HepG2 (cell line): ENCODE measurements around the gene PARD3. TPM values are rescaled to one million over a fixed set of nuclear protein-coding genes. Genes with fewer than 3 reads are reported as not detected.

Experiments
- ATAC-seq: fragments of 200-7000 bp; cut with Tn5 transposase; 3 replicates; pipeline ENCODE4 v1.9.1; 2020; ENCODE audit warnings: mild to moderate bottlenecking, moderate library complexity
- BruUV-seq: library from RNA; stranded (reverse); fragments of 400-500 nt; replicated peaks from 2 replicates; lab custom pipeline; 2021; lab: Mats Ljungman, UMichigan
- CTCF ChIA-PET: fragments of 300-600 bp; formaldehyde crosslinking; extraction: SDS; loops from one replicate; lab custom pipeline; 2021; ENCODE audit warnings: low total read pairs, inconsistent platforms, low intra/inter-chr PET ratio; lab: Yijun Ruan, JAX
- POLR2A ChIA-PET: fragments of 350-600 bp; sonication (Branson Sonifier 250); formaldehyde crosslinking; loops from one replicate; lab custom pipeline; 2020; ENCODE audit warnings: antibody characterized with exemption, inconsistent platforms; lab: Yijun Ruan, JAX
- DNase-seq: peaks from one replicate; pipeline ENCODE4 v3.0.0-alpha.2; 2015; ENCODE audit warnings: low spot score
- FAIRE-seq: peaks from 3 replicates; lab custom pipeline; 2011; peaks lifted over from hg19 to GRCh38; lab: Jason Lieb, UNC
- H2AFZ ChIP-seq: one replicate; pipeline ENCODE4 v1.6.1; 2011; ENCODE audit warnings: low read length, inconsistent platforms
- H3K27ac ChIP-seq: fragments of 300-600 bp; 3 replicates; pipeline ENCODE4 v1.8.0; 2011; ENCODE audit warnings: mixed run types, mild to moderate bottlenecking, mixed read lengths, low read length, inconsistent platforms; ENCODE audit not compliant: insufficient read depth; ENCODE audit errors: extremely low read length
- H3K27me3 ChIP-seq, 2 experiments: fragments of 200-600 bp in 1 of 2; 2 replicates in 1 of 2; 3 replicates in 1 of 2; pipeline versions ENCODE4 v1.6.0 to v1.8.0; 2011; ENCODE audit warnings: low read length in 2 of 2, mild to moderate bottlenecking in 2 of 2, moderate library complexity in 2 of 2, inconsistent platforms in 1 of 2; ENCODE audit not compliant: insufficient read depth in 2 of 2, control insufficient read depth in 1 of 2
- H3K36me3 ChIP-seq, 2 experiments: fragments of 200-600 bp in 1 of 2; replicated peaks in 1 of 2; 2 replicates in 1 of 2; 3 replicates in 1 of 2; pipeline versions ENCODE4 v1.5.1 to v1.8.0; 2011; ENCODE audit warnings: low read length in 2 of 2, inconsistent platforms in 1 of 2; ENCODE audit not compliant: insufficient read depth in 2 of 2, control insufficient read depth in 1 of 2
- H3K4me1 ChIP-seq: 2 replicates; pipeline ENCODE4 v1.5.1; 2012; ENCODE audit warnings: low read length, inconsistent platforms; ENCODE audit not compliant: insufficient read depth
- H3K4me2 ChIP-seq: 2 replicates; pipeline ENCODE4 v1.6.0; 2011; ENCODE audit warnings: low read depth, low read length, inconsistent platforms
- H3K4me3 ChIP-seq, 3 experiments: fragments of 200-600 bp in 1 of 3; sonication (generic), shearing (Covaris generic) in 1 of 3; replicated peaks in 1 of 3; 2 replicates each; pipeline ENCODE4 v1.5.1; 2011 to 2016; ENCODE audit warnings: low read length in 3 of 3, inconsistent platforms in 2 of 3, low read depth in 2 of 3, mild to moderate bottlenecking in 2 of 3, control low read depth in 1 of 3, mixed read lengths in 1 of 3; ENCODE audit not compliant: insufficient read depth in 1 of 3
- H3K79me2 ChIP-seq: one replicate; pipeline ENCODE4 v1.6.1; 2011; ENCODE audit warnings: low read length, inconsistent platforms; ENCODE audit not compliant: insufficient read depth
- H3K9ac ChIP-seq: 2 replicates; pipeline ENCODE4 v1.6.0; 2011; ENCODE audit warnings: mild to moderate bottlenecking, low read depth, low read length, inconsistent platforms; ENCODE audit not compliant: insufficient read depth
- H3K9me3 ChIP-seq: 2 replicates; pipeline ENCODE4 v1.5.1; 2012; ENCODE audit warnings: mild to moderate bottlenecking, low read length
- H4K20me1 ChIP-seq: 2 replicates; pipeline ENCODE4 v1.6.0; 2011; ENCODE audit warnings: inconsistent platforms, mild to moderate bottlenecking, low read length, moderate library complexity; ENCODE audit not compliant: insufficient read depth
- AGO1 ChIP-seq: fragments of 200-400 bp; formaldehyde crosslinking; IDR thresholded peaks from 2 replicates; pipeline ENCODE4 v1.6.1; 2017; ENCODE audit warnings: mild to moderate bottlenecking, low read depth, low read length, moderate library complexity; ENCODE audit not compliant: poor library complexity, severe bottlenecking
- DR1 ChIP-seq: sonication (generic); formaldehyde crosslinking; IDR thresholded peaks from 2 replicates; pipeline ENCODE4 v1.8.0; 2021; ENCODE audit warnings: mild to moderate bottlenecking, missing genetic modification reagents, inconsistent platforms
- ELF1 ChIP-seq: sonication (generic); formaldehyde crosslinking; IDR thresholded peaks from 2 replicates; pipeline ENCODE4 v1.4.0; 2020; ENCODE audit warnings: missing genetic modification reagents
- KDM3A ChIP-seq: IDR thresholded peaks from 2 replicates; pipeline ENCODE4 v1.6.1; 2018; ENCODE audit warnings: low read depth, missing compliant biosample characterization
- NBN ChIP-seq: fragments of 450-650 bp; conservative IDR thresholded peaks from 2 replicates; pipeline ENCODE4 v1.6.1; 2017
- PAF1 ChIP-seq: IDR thresholded peaks from 2 replicates; pipeline ENCODE4 v1.6.1; 2016; ENCODE audit warnings: missing genetic modification reagents, missing compliant biosample characterization
- PRMT3 ChIP-seq: sonication (generic); formaldehyde crosslinking; IDR thresholded peaks from 2 replicates; pipeline ENCODE4 v1.8.1; 2022; ENCODE audit warnings: low read depth, mild to moderate bottlenecking, moderate library complexity, missing genetic modification reagents, borderline replicate concordance
- SALL2 ChIP-seq: sonication (generic); formaldehyde crosslinking; IDR thresholded peaks from 2 replicates; pipeline ENCODE4 v1.8.1; 2023; ENCODE audit warnings: mild to moderate bottlenecking, missing genetic modification reagents, inconsistent platforms
- ZBTB21 ChIP-seq: sonication (generic); formaldehyde crosslinking; IDR thresholded peaks from 2 replicates; pipeline ENCODE4 v1.4.0; 2020; ENCODE audit warnings: missing genetic modification reagents
- ZNF414 ChIP-seq: sonication (generic); formaldehyde crosslinking; IDR thresholded peaks from 2 replicates; pipeline ENCODE4 v1.5.0; 2020; ENCODE audit warnings: missing genetic modification reagents
- ZNF790 ChIP-seq: sonication (generic); formaldehyde crosslinking; IDR thresholded peaks from 2 replicates; pipeline ENCODE4 v1.8.0; 2022; ENCODE audit warnings: missing genetic modification reagents, mild to moderate bottlenecking, borderline replicate concordance
- ZNF792 ChIP-seq: IDR thresholded peaks from 2 replicates; pipeline ENCODE4 v1.6.1; 2016
- WGBS: methylation state at CpG from one replicate; pipeline ENCODE4 v1.1.6; 2017; ENCODE audit warnings: low lambda C conversion rate; 5-methylcytosine and 5-hydroxymethylcytosine counted together
- in situ Hi-C: cut with HindIII; loops from 2 replicates; pipeline ENCODE4 v1.10.0; 2017; ENCODE audit warnings: low pct_unique_long_range_greater_than_20kb; ENCODE audit not compliant: extremely low pct_ligation_motif_present
- intact Hi-C: fragments of 100-400 bp; cut with micrococcal nuclease; formaldehyde crosslinking; loops from one replicate; pipeline ENCODE4 v1.10.0; 2022; ENCODE audit not compliant: unreplicated experiment
- polyA plus RNA-seq, 8 experiments: library from polyadenylated mRNA; depleted of rRNA in 3 of 8; stranded (reverse) in 7 of 8; unstranded in 1 of 8; fragments of >200 nt; fragmentation: Illumina TruSeq in 4 of 8; extraction: Trizol in 4 of 8; gene quantifications; 2 replicates each; pipeline versions ENCODE4 v1.2.1 to v1.2.3, GENCODE V29; 2011 to 2016; ENCODE audit warnings: low read depth in 4 of 8, missing spikeins in 1 of 8, mixed read lengths in 1 of 8; ENCODE audit not compliant: insufficient read depth in 1 of 8
- total RNA-seq, 5 experiments: library from RNA; depleted of rRNA; stranded (reverse); fragments of >200 nt; fragmentation: Illumina TruSeq; extraction: Trizol; gene quantifications; 2 replicates each; pipeline ENCODE4 v1.2.3, GENCODE V29; 2016; ENCODE audit warnings: low read depth in 1 of 5
- TF ChIP-seq, protein P1 (sequence below): sonication (generic); formaldehyde crosslinking; conservative IDR thresholded peaks from 2 replicates; pipeline ENCODE4 v1.4.0; 2020; ENCODE audit warnings: mild to moderate bottlenecking, missing genetic modification reagents, moderate library complexity

The PARD3 gene
- total and polyA plus RNA-seq, 2 of the 13 experiments (the other 11 are each of a cell fraction or from before 2014, with no cell fraction given) = 40.9 to 60.0 TPM

DNA sequence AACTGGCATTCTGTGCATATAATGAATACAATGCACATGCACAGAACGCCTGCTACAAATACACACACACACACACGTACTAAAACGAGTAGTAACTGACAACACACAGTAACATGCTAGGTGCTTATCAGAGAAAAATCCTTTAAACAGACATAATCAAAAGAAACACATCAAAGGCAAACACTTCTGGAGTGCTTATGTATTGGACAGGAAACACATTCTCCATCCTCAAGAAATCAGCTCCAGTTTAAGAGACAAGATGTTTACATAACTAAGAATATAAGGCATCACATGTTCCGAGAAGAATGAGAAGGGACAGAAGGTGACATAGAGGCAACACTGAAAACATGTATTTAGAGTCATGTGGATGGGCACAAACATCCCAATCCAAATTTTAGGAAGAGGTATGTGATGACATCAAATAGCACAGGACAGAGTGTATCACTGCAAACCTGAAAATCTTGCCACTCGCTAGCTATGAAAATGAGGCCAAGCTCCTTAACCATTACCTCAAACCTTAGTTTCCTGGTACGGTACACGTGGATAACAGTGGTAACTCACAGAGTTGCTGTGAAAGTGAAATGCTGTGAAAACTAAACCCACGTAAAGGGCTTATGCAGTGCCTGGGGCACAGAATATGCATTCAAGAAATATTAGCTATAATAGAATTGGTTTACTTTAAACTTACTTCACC, 619.6 kb downstream of the PARD3 start (continued):
- TF ChIP-seq, protein P1, sequence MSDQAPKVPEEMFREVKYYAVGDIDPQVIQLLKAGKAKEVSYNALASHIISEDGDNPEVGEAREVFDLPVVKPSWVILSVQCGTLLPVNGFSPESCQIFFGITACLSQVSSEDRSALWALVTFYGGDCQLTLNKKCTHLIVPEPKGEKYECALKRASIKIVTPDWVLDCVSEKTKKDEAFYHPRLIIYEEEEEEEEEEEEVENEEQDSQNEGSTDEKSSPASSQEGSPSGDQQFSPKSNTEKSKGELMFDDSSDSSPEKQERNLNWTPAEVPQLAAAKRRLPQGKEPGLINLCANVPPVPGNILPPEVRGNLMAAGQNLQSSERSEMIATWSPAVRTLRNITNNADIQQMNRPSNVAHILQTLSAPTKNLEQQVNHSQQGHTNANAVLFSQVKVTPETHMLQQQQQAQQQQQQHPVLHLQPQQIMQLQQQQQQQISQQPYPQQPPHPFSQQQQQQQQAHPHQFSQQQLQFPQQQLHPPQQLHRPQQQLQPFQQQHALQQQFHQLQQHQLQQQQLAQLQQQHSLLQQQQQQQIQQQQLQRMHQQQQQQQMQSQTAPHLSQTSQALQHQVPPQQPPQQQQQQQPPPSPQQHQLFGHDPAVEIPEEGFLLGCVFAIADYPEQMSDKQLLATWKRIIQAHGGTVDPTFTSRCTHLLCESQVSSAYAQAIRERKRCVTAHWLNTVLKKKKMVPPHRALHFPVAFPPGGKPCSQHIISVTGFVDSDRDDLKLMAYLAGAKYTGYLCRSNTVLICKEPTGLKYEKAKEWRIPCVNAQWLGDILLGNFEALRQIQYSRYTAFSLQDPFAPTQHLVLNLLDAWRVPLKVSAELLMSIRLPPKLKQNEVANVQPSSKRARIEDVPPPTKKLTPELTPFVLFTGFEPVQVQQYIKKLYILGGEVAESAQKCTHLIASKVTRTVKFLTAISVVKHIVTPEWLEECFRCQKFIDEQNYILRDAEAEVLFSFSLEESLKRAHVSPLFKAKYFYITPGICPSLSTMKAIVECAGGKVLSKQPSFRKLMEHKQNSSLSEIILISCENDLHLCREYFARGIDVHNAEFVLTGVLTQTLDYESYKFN = no peak
- TF ChIP-seq AGO1 = no peak
- no peak for TF ChIP-seq DR1 (CRISPR knock-in tag)
- TF ChIP-seq, all 625 proteins: peak for 0

- DNase-seq (no peak), FAIRE-seq (no peak), ATAC-seq (no peak)
- H3K27ac ChIP-seq = no peak overlapping the region
- no peak overlapping the region for H3K4me3 ChIP-seq
- H3K4me1 ChIP-seq = peaks cover 29% of the 10 kb centered on the region
- no peaks in the 10 kb centered on the region for H4K20me1 ChIP-seq
- no peaks in the 10 kb centered on the region for H3K9me3 ChIP-seq
- H3K79me2 ChIP-seq = no peaks in the 10 kb centered on the region
- intact Hi-C loops (no loop called here), in situ Hi-C loops (no loop called here)
- ChIA-PET CTCF (no interaction called here), POLR2A (interaction anchor here (0.9 kb wide), 1 partner anchor 73 kb away, joined by 3 read pairs; no protein-coding TSS in a partner anchor)
- TF ChIP-seq ZNF792 (CRISPR knock-in tag) (no peak), PRMT3 (CRISPR knock-in tag) (no peak), ZNF414 (CRISPR knock-in tag) (no peak), SALL2 (CRISPR knock-in tag) (no peak), PAF1 (CRISPR knock-in tag) (no peak), ZNF790 (CRISPR knock-in tag) (no peak), ZBTB21 (CRISPR knock-in tag) (no peak), ELF1 (CRISPR knock-in tag) (no peak), KDM3A (CRISPR knock-in tag) (no peak), NBN (no peak)
- no peaks in the 10 kb centered on the region for H3K27me3 ChIP-seq
- H3K4me2 ChIP-seq = no peak overlapping the region
- no peak overlapping the region for H3K9ac ChIP-seq
- no TSS peak for BruUV-seq
- H3K36me3 ChIP-seq = no peaks in the 10 kb centered on the region
- 97% methylated on average over 7 of the region's 7 CpGs for WGBS
- H2AFZ ChIP-seq = no peak overlapping the region
Observed at GRCh38 chr10:34193931-34194626, 621.0 kb downstream of the PARD3 start.
